HepG2 (cell line): ENCODE data around the gene THADA. TPM values are rescaled to one million over a fixed set of nuclear protein-coding genes. Genes with fewer than 3 reads are reported as not detected.

Source experiments
- ATAC-seq: fragments of 200-7000 bp; cut with Tn5 transposase; 3 replicates; pipeline ENCODE4 v1.9.1; 2020; ENCODE audit warnings: mild to moderate bottlenecking, moderate library complexity
- BruUV-seq: library from RNA; stranded (reverse); fragments of 400-500 nt; replicated peaks from 2 replicates; lab custom pipeline; 2021; lab: Mats Ljungman, UMichigan
- CTCF ChIA-PET: fragments of 300-600 bp; formaldehyde crosslinking; extraction: SDS; loops from one replicate; lab custom pipeline; 2021; ENCODE audit warnings: low total read pairs, inconsistent platforms, low intra/inter-chr PET ratio; lab: Yijun Ruan, JAX
- POLR2A ChIA-PET: fragments of 350-600 bp; sonication (Branson Sonifier 250); formaldehyde crosslinking; loops from one replicate; lab custom pipeline; 2020; ENCODE audit warnings: antibody characterized with exemption, inconsistent platforms; lab: Yijun Ruan, JAX
- DNase-seq: peaks from one replicate; pipeline ENCODE4 v3.0.0-alpha.2; 2015; ENCODE audit warnings: low spot score
- FAIRE-seq: peaks from 3 replicates; lab custom pipeline; 2011; peaks lifted over from hg19 to GRCh38; lab: Jason Lieb, UNC
- H2AFZ ChIP-seq: one replicate; pipeline ENCODE4 v1.6.1; 2011; ENCODE audit warnings: low read length, inconsistent platforms
- H3K27ac ChIP-seq: fragments of 300-600 bp; 3 replicates; pipeline ENCODE4 v1.8.0; 2011; ENCODE audit warnings: mixed run types, mild to moderate bottlenecking, mixed read lengths, low read length, inconsistent platforms; ENCODE audit not compliant: insufficient read depth; ENCODE audit errors: extremely low read length
- H3K27me3 ChIP-seq, 2 experiments: fragments of 200-600 bp in 1 of 2; 2 replicates in 1 of 2; 3 replicates in 1 of 2; pipeline versions ENCODE4 v1.6.0 to v1.8.0; 2011; ENCODE audit warnings: low read length in 2 of 2, mild to moderate bottlenecking in 2 of 2, moderate library complexity in 2 of 2, inconsistent platforms in 1 of 2; ENCODE audit not compliant: insufficient read depth in 2 of 2, control insufficient read depth in 1 of 2
- H3K36me3 ChIP-seq, 2 experiments: fragments of 200-600 bp in 1 of 2; replicated peaks in 1 of 2; 2 replicates in 1 of 2; 3 replicates in 1 of 2; pipeline versions ENCODE4 v1.5.1 to v1.8.0; 2011; ENCODE audit warnings: low read length in 2 of 2, inconsistent platforms in 1 of 2; ENCODE audit not compliant: insufficient read depth in 2 of 2, control insufficient read depth in 1 of 2
- H3K4me1 ChIP-seq: 2 replicates; pipeline ENCODE4 v1.5.1; 2012; ENCODE audit warnings: low read length, inconsistent platforms; ENCODE audit not compliant: insufficient read depth
- H3K4me2 ChIP-seq: 2 replicates; pipeline ENCODE4 v1.6.0; 2011; ENCODE audit warnings: low read depth, low read length, inconsistent platforms
- H3K4me3 ChIP-seq, 3 experiments: fragments of 200-600 bp in 1 of 3; sonication (generic), shearing (Covaris generic) in 1 of 3; replicated peaks in 1 of 3; 2 replicates each; pipeline ENCODE4 v1.5.1; 2011 to 2016; ENCODE audit warnings: low read length in 3 of 3, inconsistent platforms in 2 of 3, low read depth in 2 of 3, mild to moderate bottlenecking in 2 of 3, control low read depth in 1 of 3, mixed read lengths in 1 of 3; ENCODE audit not compliant: insufficient read depth in 1 of 3
- H3K79me2 ChIP-seq: one replicate; pipeline ENCODE4 v1.6.1; 2011; ENCODE audit warnings: low read length, inconsistent platforms; ENCODE audit not compliant: insufficient read depth
- H3K9ac ChIP-seq: 2 replicates; pipeline ENCODE4 v1.6.0; 2011; ENCODE audit warnings: mild to moderate bottlenecking, low read depth, low read length, inconsistent platforms; ENCODE audit not compliant: insufficient read depth
- H3K9me3 ChIP-seq: 2 replicates; pipeline ENCODE4 v1.5.1; 2012; ENCODE audit warnings: mild to moderate bottlenecking, low read length
- H4K20me1 ChIP-seq: 2 replicates; pipeline ENCODE4 v1.6.0; 2011; ENCODE audit warnings: inconsistent platforms, mild to moderate bottlenecking, low read length, moderate library complexity; ENCODE audit not compliant: insufficient read depth
- BCL6 ChIP-seq: IDR thresholded peaks from 2 replicates; pipeline ENCODE4 v1.6.1; 2016; ENCODE audit warnings: missing genetic modification reagents, missing compliant biosample characterization
- CHD4 ChIP-seq: fragments of 200-600 bp; sonication (generic); IDR thresholded peaks from 2 replicates; pipeline ENCODE4 v1.7.0; 2017; ENCODE audit warnings: mild to moderate bottlenecking, low read length, borderline replicate concordance
- FOXK2 ChIP-seq: fragments of 450-650 bp; IDR thresholded peaks from 2 replicates; pipeline ENCODE4 v1.6.1; 2016
- KDM1A ChIP-seq: IDR thresholded peaks from 2 replicates; pipeline ENCODE4 v1.6.1; 2016; ENCODE audit warnings: missing compliant biosample characterization
- RCOR2 ChIP-seq: IDR thresholded peaks from 2 replicates; pipeline ENCODE4 v1.6.1; 2016; ENCODE audit warnings: missing biosample characterization, missing genetic modification reagents
- TARDBP ChIP-seq: sonication (generic); formaldehyde crosslinking; IDR thresholded peaks from 2 replicates; pipeline ENCODE4 v1.8.0; 2022; ENCODE audit warnings: mild to moderate bottlenecking, missing genetic modification reagents
- TBX2 ChIP-seq: sonication (generic); formaldehyde crosslinking; IDR thresholded peaks from 2 replicates; pipeline ENCODE4 v1.5.0; 2020; ENCODE audit warnings: missing genetic modification reagents, mild to moderate bottlenecking, borderline replicate concordance
- ZNF629 ChIP-seq: sonication (generic); formaldehyde crosslinking; conservative IDR thresholded peaks from 2 replicates; pipeline ENCODE4 v1.5.0; 2020; ENCODE audit warnings: missing genetic modification reagents
- WGBS: methylation state at CpG from one replicate; pipeline ENCODE4 v1.1.6; 2017; ENCODE audit warnings: low lambda C conversion rate; 5-methylcytosine and 5-hydroxymethylcytosine counted together
- in situ Hi-C: cut with HindIII; loops from 2 replicates; pipeline ENCODE4 v1.10.0; 2017; ENCODE audit warnings: low pct_unique_long_range_greater_than_20kb; ENCODE audit not compliant: extremely low pct_ligation_motif_present
- intact Hi-C: fragments of 100-400 bp; cut with micrococcal nuclease; formaldehyde crosslinking; loops from one replicate; pipeline ENCODE4 v1.10.0; 2022; ENCODE audit not compliant: unreplicated experiment
- polyA plus RNA-seq, 8 experiments: library from polyadenylated mRNA; depleted of rRNA in 3 of 8; stranded (reverse) in 7 of 8; unstranded in 1 of 8; fragments of >200 nt; fragmentation: Illumina TruSeq in 4 of 8; extraction: Trizol in 4 of 8; gene quantifications; 2 replicates each; pipeline versions ENCODE4 v1.2.1 to v1.2.3, GENCODE V29; 2011 to 2016; ENCODE audit warnings: low read depth in 4 of 8, missing spikeins in 1 of 8, mixed read lengths in 1 of 8; ENCODE audit not compliant: insufficient read depth in 1 of 8
- total RNA-seq, 5 experiments: library from RNA; depleted of rRNA; stranded (reverse); fragments of >200 nt; fragmentation: Illumina TruSeq; extraction: Trizol; gene quantifications; 2 replicates each; pipeline ENCODE4 v1.2.3, GENCODE V29; 2016; ENCODE audit warnings: low read depth in 1 of 5
- TF ChIP-seq, protein P1 (sequence below): IDR thresholded peaks from 2 replicates; pipeline ENCODE4 v1.6.1; 2016; ENCODE audit warnings: missing compliant biosample characterization, missing genetic modification reagents, borderline replicate concordance

The THADA gene
- total and polyA plus RNA-seq, 2 of the 13 experiments (the other 11 are each of a cell fraction or from before 2014, with no cell fraction given) = 12.7 to 21.7 TPM

DNA sequence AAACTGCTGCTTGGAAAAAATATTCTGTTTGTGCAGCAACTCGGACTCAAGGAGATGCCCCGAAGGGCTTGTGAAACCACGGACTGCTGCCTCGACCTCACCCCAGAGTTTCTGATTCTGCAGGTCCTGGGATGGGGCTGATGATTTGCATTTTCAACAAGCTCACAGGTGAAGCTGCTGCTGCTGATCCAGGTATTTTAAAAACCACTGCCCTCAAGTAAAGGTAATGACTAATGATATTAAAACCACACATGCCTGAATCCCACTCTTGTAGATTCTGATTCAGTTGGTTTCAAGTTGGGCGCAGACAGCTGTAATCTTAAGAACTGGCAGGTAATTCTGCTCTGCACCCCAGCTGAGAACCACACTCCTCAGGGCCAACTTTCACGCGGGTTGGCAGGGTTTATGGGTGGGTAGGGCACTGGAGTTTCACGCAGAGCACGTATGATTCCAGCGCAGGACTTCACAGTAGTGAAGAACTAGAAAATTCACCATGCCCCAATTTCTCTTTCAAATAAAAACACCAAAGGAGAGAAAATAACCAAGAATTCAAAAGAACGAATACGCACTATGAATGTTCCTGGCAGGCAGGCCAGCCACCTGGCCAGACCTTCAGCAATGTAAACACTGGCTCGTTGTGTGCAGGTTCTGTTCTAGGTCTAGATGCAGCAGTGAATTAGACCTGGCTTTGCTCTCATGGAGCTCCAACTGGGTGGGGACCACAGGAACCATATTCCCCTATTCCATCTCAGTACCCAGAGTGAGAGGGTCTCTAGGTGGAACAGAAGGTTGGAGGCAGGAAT is 294.9 kb downstream of the THADA start (continued):
- 0 out of 2 replicates have a peak, but pooled peaks have one; percentile 12 for TF ChIP-seq TBX2
- peak; percentile 49 for TF ChIP-seq BCL6 (CRISPR knock-in tag)
- no peak for TF ChIP-seq FOXK2

GRCh38 chr2:43300222-43300621 is 295.6 kb downstream of the THADA start:
- TF ChIP-seq KDM1A (CRISPR knock-in tag) (peak; percentile 59; the same call in 1 of the 2 replicates), ZNF629 (CRISPR knock-in tag) (peak; percentile 91), CHD4 (peak; percentile 59; the same call in 1 of the 2 replicates), TARDBP (CRISPR knock-in tag) (0 out of 2 replicates have a peak, but pooled peaks have one; percentile 21), RCOR2 (peak; percentile 61; the same call in 1 of the 2 replicates)
- TF ChIP-seq, protein P1, sequence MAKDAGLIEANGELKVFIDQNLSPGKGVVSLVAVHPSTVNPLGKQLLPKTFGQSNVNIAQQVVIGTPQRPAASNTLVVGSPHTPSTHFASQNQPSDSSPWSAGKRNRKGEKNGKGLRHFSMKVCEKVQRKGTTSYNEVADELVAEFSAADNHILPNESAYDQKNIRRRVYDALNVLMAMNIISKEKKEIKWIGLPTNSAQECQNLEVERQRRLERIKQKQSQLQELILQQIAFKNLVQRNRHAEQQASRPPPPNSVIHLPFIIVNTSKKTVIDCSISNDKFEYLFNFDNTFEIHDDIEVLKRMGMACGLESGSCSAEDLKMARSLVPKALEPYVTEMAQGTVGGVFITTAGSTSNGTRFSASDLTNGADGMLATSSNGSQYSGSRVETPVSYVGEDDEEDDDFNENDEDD (CRISPR knock-in tag) = no peak
- FAIRE-seq (no peak), ATAC-seq (no peak), DNase-seq (no peak)
- POLR2A ChIA-PET = no interaction called here
- Histone ChIP-seq H3K9ac (no peak overlapping the region), H3K4me3 (no peak overlapping the region), H3K79me2 (no peaks in the 10 kb centered on the region), H3K4me1 (peaks cover 63% of the 10 kb centered on the region), H3K27me3 (no peaks in the 10 kb centered on the region), H3K27ac (peak overlapping the region; percentile 30), H3K4me2 (no peak overlapping the region), H4K20me1 (no peaks in the 10 kb centered on the region), H3K36me3 (no peaks in the 10 kb centered on the region), H2AFZ (peak overlapping the region; percentile 38), H3K9me3 (no peaks in the 10 kb centered on the region)
- intact Hi-C loops = no loop called here
- in situ Hi-C loops = no loop called here
- CTCF ChIA-PET = no interaction called here
- 97% methylated on average over 4 of the region's 4 CpGs for WGBS
- no TSS peak for BruUV-seq
